Kidney (tissue), 14 donors: ENCODE measurements around the gene NTMT1. TPM values are rescaled to one million over a fixed set of nuclear protein-coding genes. Genes with fewer than 3 reads are reported as not detected.

Source experiments
- DNase-seq, 5 donors: peaks; one replicate each; pipeline ENCODE4 v3.0.0-alpha.2; 2013 to 2020
- FAIRE-seq: peaks from 2 replicates; lab custom pipeline; 2012; peaks lifted over from hg19 to GRCh38; lab: Jason Lieb, UNC
- H3K27ac ChIP-seq, 2 donors: one replicate each; pipeline ENCODE4 v1.7.0; 2013; ENCODE audit warnings: low read depth in 2 of 2, low read length in 2 of 2, inconsistent platforms in 1 of 2
- H3K27me3 ChIP-seq: one replicate; pipeline ENCODE4 v1.7.1; 2013; ENCODE audit warnings: low read length, inconsistent platforms; ENCODE audit not compliant: control insufficient read depth, insufficient read depth
- H3K36me3 ChIP-seq, 3 donors: one replicate each; pipeline versions ENCODE4 v1.7.0 to v1.7.1; 2013; ENCODE audit warnings: low read length in 3 of 3, control low read depth in 1 of 3, inconsistent platforms in 1 of 3; ENCODE audit not compliant: insufficient read depth in 3 of 3, control insufficient read depth in 2 of 3
- H3K4me1 ChIP-seq, 3 donors: one replicate each; pipeline versions ENCODE4 v1.7.0 to v1.7.1; 2013; ENCODE audit warnings: low read length in 3 of 3, inconsistent platforms in 1 of 3, low read depth in 1 of 3; ENCODE audit not compliant: control insufficient read depth in 2 of 3, insufficient read depth in 2 of 3
- H3K4me3 ChIP-seq, 3 donors: one replicate each; pipeline versions ENCODE4 v1.7.0 to v1.8.1; 2013; ENCODE audit warnings: low read length in 3 of 3, control low read depth in 1 of 3, inconsistent platforms in 1 of 3
- H3K9ac ChIP-seq, 3 donors: one replicate each; pipeline versions ENCODE4 v1.7.0 to v1.7.1; 2013; ENCODE audit warnings: low read length in 3 of 3, control low read depth in 1 of 3, inconsistent platforms in 1 of 3
- H3K9me3 ChIP-seq, 3 donors: one replicate each; pipeline versions ENCODE4 v1.7.0 to v1.7.1; 2013; ENCODE audit warnings: low read length in 3 of 3, control low read depth in 1 of 3, inconsistent platforms in 1 of 3; ENCODE audit not compliant: control insufficient read depth in 2 of 3, insufficient read depth in 1 of 3
- intact Hi-C: fragments of 100-400 bp; cut with DNase I; formaldehyde crosslinking; loops from one replicate; pipeline ENCODE4 v1.11.1; 2022
- polyA plus RNA-seq: library from polyadenylated mRNA; stranded (reverse); fragments of 350-450 nt; fragmentation: Illumina TruSeq; extraction: RNeasy Lipid Tissue Mini Kit (QIAGEN cat#74804); gene quantifications from one replicate; pipeline ENCODE4 v1.2.3, GENCODE V29; 2014; ENCODE audit warnings: low read depth, low replicate concordance; ENCODE audit not compliant: insufficient read depth
- total RNA-seq: library from RNA; stranded (reverse); fragmentation: NEBNext Ultra II Directional; extraction: Animal tissue kit (Norgen Biotek cat#: 25700); gene quantifications from one replicate; pipeline ENCODE4 v1.2.1, GENCODE V29; 2021
- TF ChIP-seq, protein P1 (sequence below): IDR thresholded peaks from 3 replicates; pipeline ENCODE4 v1.5.1; 2012; ENCODE audit warnings: mild to moderate bottlenecking, moderate library complexity, borderline replicate concordance; ENCODE audit not compliant: insufficient read depth; ENCODE audit errors: extremely low read depth
- donor health status: control.
- donor health status: control.
- donor health status: control.
- donor health status: control.
- donor health status: control.
- donor health status: DM: yes; HTN: yes; CAD: no.
- donor health status: Normal renal cell carcinoma (clear cell type).

Gene NTMT1
- total and polyA plus RNA-seq, 2 donors from 2014 or later: 32.6 to 61.2 TPM

DNA sequence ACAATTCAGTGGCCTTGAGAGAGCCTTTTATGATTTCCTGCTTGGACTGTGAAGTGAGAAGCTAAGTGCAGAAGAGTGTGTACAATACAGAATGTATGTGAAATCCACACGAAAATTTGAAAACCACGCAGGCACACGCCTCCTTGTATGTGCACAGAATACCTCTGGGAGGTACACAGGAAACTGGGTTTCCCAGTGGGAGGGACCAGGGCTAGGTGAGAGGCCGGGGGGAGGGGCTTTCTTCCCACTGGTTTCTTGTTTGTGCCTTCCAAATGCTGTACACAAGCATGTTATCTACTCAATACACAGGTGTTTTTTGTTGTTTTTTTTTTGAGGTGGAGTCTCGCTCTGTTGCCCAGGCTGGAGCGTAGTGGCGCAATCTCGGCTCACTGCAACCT is 21.2 kb upstream of the NTMT1 start:
- Histone ChIP-seq H3K27ac (no peak overlapping the region), H3K4me1 (peaks cover 6 to 18% (median 12%) of the 10 kb centered on the region in 3 donors), H3K9ac (no peak overlapping the region), H3K36me3 (no peaks in the 10 kb centered on the region), H3K9me3 (no peaks in the 10 kb centered on the region), H3K4me3 (no peak overlapping the region), H3K27me3 (no peaks in the 10 kb centered on the region)
- DNase-seq: no peak
- intact Hi-C loops: loop anchor here (10.0 kb wide), 1 partner anchor 110 kb away; no protein-coding TSS in a partner anchor
- no peak for FAIRE-seq
- TF ChIP-seq, protein P1, sequence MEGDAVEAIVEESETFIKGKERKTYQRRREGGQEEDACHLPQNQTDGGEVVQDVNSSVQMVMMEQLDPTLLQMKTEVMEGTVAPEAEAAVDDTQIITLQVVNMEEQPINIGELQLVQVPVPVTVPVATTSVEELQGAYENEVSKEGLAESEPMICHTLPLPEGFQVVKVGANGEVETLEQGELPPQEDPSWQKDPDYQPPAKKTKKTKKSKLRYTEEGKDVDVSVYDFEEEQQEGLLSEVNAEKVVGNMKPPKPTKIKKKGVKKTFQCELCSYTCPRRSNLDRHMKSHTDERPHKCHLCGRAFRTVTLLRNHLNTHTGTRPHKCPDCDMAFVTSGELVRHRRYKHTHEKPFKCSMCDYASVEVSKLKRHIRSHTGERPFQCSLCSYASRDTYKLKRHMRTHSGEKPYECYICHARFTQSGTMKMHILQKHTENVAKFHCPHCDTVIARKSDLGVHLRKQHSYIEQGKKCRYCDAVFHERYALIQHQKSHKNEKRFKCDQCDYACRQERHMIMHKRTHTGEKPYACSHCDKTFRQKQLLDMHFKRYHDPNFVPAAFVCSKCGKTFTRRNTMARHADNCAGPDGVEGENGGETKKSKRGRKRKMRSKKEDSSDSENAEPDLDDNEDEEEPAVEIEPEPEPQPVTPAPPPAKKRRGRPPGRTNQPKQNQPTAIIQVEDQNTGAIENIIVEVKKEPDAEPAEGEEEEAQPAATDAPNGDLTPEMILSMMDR: no peak

GRCh38 chr9:129606161-129607026 is 19.6 kb upstream of the NTMT1 start:
- Histone ChIP-seq H3K27ac (peak overlapping the region; percentile 85 to 91), H3K9me3 (no peaks in the 10 kb centered on the region), H3K27me3 (no peaks in the 10 kb centered on the region), H3K9ac (peak overlapping the region in 1 of 3 donors; percentile 37), H3K4me3 (no peak overlapping the region), H3K36me3 (no peaks in the 10 kb centered on the region), H3K4me1 (peaks cover 6 to 28% (median 18%) of the 10 kb centered on the region in 3 donors)
- intact Hi-C loops: loop anchor here (10.0 kb wide), 1 partner anchor 112 kb away; no protein-coding TSS in a partner anchor
- no peak for FAIRE-seq
- TF ChIP-seq, protein P1: no peak
- DNase-seq: peak in 2 of 5 donors; percentile 54 to 79

DNA sequence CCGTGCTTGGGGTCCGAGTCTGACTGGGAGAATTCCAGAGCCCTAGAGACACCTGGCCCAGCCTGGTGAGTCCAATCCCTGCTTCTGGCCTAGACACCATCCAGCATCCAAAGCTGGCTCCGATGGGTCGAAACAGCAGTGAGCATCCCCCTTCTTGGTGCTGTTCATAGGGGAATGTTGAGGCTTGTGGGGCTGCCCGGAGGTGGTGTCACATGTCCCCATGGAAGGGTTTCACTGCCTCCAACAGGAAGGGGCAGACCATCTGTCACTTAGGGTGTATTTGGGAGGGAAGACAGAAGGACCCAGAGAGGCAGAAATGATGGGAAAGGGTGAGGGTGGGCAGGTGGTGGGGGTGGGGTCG is 19.0 kb upstream of the NTMT1 start:
- FAIRE-seq (no peak), DNase-seq (peak in 1 of 5 donors; percentile 72)
- Histone ChIP-seq H3K36me3 (no peaks in the 10 kb centered on the region), H3K27ac (peak overlapping the region; percentile 85 to 91), H3K27me3 (no peaks in the 10 kb centered on the region), H3K9me3 (no peaks in the 10 kb centered on the region), H3K4me3 (no peak overlapping the region), H3K9ac (peak overlapping the region in 1 of 3 donors; percentile 37), H3K4me1 (peaks cover 6 to 28% (median 18%) of the 10 kb centered on the region in 3 donors)
- intact Hi-C loops: loop anchor here (10.0 kb wide), 1 partner anchor 112 kb away; no protein-coding TSS in a partner anchor
- TF ChIP-seq, protein P1: no peak
